Measurements from ENCODE around the gene MAB21L4. TPM values are rescaled to one million over a fixed set of nuclear protein-coding genes. Genes with fewer than 3 reads are reported as not detected.
A peak's percentile ranks its signal among the peaks of the same experiment; 100 is the strongest.

Gene MAB21L4
- total and polyA plus RNA-seq, 2 of the 8 experiments (the other 6 are each of a cell fraction or from before 2014, with no cell fraction given) = 0.11 TPM; not detected in 1

GRCh38 chr2:240858871-240859270, 37.1 kb downstream of the MAB21L4 start:
- no peaks in the 10 kb centered on the region for H4K20me1 ChIP-seq (replicated peaks in 1 of 2; ENCODE audit: control insufficient read depth in 1 of 2, insufficient read depth in 2 of 2, low read length in 2 of 2)
- no peak overlapping the region for H2AK5ac ChIP-seq (ENCODE audit: low read depth, low read length)
- H3K4me3 ChIP-seq (ENCODE audit: extremely low read depth in 1 of 4, insufficient read depth in 2 of 4, low read depth in 3 of 4, low read length in 4 of 4) = no peak overlapping the region
- CTCF ChIA-PET (ENCODE audit: partially characterized antibody) = interaction anchor here (1.1 to 2.6 kb wide), 3 partner anchors 9 to 67 kb away, joined by 3 to 6 read pairs (median 3); no protein-coding TSS in a partner anchor
- H4K91ac ChIP-seq (replicated peaks; ENCODE audit: insufficient read length, low read length) = no peak overlapping the region
- POLR2A ChIA-PET (ENCODE audit: partially characterized antibody) = no interaction called here
- no peak overlapping the region for H2BK15ac ChIP-seq (ENCODE audit: low read length)
- H3K4ac ChIP-seq (replicated peaks; ENCODE audit: insufficient read length, low read depth, low read length) = no peak overlapping the region
- no peak overlapping the region for H3K27ac ChIP-seq (ENCODE audit: low read depth, low read length)
- H3K36me3 ChIP-seq (ENCODE audit: control insufficient read depth in 2 of 4, insufficient read depth in 4 of 4, low read length in 3 of 4) = no peaks in the 10 kb centered on the region
- no peak overlapping the region for H3K9ac ChIP-seq (replicated peaks in 1 of 4; ENCODE audit: extremely low read depth in 1 of 4, low read depth in 3 of 4, low read length in 3 of 4)
- TF ChIP-seq ASH2L (IDR thresholded peaks at IDR 0.05; ENCODE audit: low read length) (no peak), HDAC6 (IDR thresholded peaks at IDR 0.05; ENCODE audit: low read depth, low read length) (no peak), SP4 (IDR thresholded peaks at IDR 0.05; ENCODE audit: low read length) (no peak), TBP (IDR thresholded peaks at IDR 0.05; ENCODE audit: low read depth, low read length) (no peak), FOSL1 (IDR thresholded peaks at IDR 0.05; ENCODE audit: insufficient read depth, low read depth, low read length) (no peak), POLR2A (IDR thresholded peaks at IDR 0.05; ENCODE audit: control extremely low read depth in 1 of 2, low read depth in 2 of 2, low read length in 2 of 2) (no peak), KDM4A (IDR thresholded peaks at IDR 0.05; ENCODE audit: low read depth, low read length, severe bottlenecking) (no peak), KDM5A (IDR thresholded peaks at IDR 0.05; ENCODE audit: low read length) (no peak), NANOG (IDR thresholded peaks at IDR 0.05; ENCODE audit: insufficient read depth, low read depth, low read length, poor library complexity, severe bottlenecking) (no peak)
- TF ChIP-seq, protein P1, sequence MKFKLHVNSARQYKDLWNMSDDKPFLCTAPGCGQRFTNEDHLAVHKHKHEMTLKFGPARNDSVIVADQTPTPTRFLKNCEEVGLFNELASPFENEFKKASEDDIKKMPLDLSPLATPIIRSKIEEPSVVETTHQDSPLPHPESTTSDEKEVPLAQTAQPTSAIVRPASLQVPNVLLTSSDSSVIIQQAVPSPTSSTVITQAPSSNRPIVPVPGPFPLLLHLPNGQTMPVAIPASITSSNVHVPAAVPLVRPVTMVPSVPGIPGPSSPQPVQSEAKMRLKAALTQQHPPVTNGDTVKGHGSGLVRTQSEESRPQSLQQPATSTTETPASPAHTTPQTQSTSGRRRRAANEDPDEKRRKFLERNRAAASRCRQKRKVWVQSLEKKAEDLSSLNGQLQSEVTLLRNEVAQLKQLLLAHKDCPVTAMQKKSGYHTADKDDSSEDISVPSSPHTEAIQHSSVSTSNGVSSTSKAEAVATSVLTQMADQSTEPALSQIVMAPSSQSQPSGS (IDR thresholded peaks at IDR 0.05; ENCODE audit: low read length) = no peak
- H3K18ac ChIP-seq (ENCODE audit: extremely low read depth, low read length) = no peak overlapping the region
- H3K14ac ChIP-seq (ENCODE audit: insufficient read length) = no peak overlapping the region
- H4K8ac ChIP-seq (ENCODE audit: extremely low read depth, insufficient read depth, low read length) = no peak overlapping the region
- H3K56ac ChIP-seq (replicated peaks; ENCODE audit: insufficient read length, low read depth, low read length) = no peak overlapping the region
- H3K4me2 ChIP-seq (ENCODE audit: insufficient read depth in 1 of 2, low read depth in 2 of 2, low read length in 2 of 2) = no peak overlapping the region
- H4K5ac ChIP-seq (ENCODE audit: insufficient read length, low read depth, low read length) = no peak overlapping the region
- WGBS, 2 experiments (ENCODE audit: extremely low coverage in 1 of 2, insufficient coverage in 1 of 2, insufficient read length in 1 of 2, insufficient replicate concordance in 2 of 2, low coverage in 1 of 2, low lambda C conversion rate in 2 of 2, missing lambda C conversion rate in 1 of 2) = 88% methylated on average over 10 of the region's 10 CpGs; no CpG with 5 or more reads in 1 of the 2 experiments
- no peak overlapping the region for H2AFZ ChIP-seq (ENCODE audit: low read length)
- no peak for DNase-seq (ENCODE audit: low read depth in 1 of 2, low spot score in 2 of 2)
- H2BK12ac ChIP-seq (ENCODE audit: low read depth, low read length) = no peak overlapping the region
- H3K9me3 ChIP-seq (ENCODE audit: insufficient read depth in 2 of 2, low read depth in 1 of 2, low read length in 1 of 2) = peaks cover 0 to 7% of the 10 kb centered on the region in 2 experiments; a peak in 1 of 4 replicates
- H3K27me3 ChIP-seq (replicated peaks in 1 of 4; ENCODE audit: control insufficient read depth in 3 of 4, extremely low read depth in 1 of 4, insufficient read depth in 3 of 4, low read length in 3 of 4) = no peaks in the 10 kb centered on the region
- no peaks in the 10 kb centered on the region for H3K23me2 ChIP-seq (ENCODE audit: low read depth, low read length)
- no peak overlapping the region for H3K23ac ChIP-seq (ENCODE audit: insufficient read length)
- H3K4me1 ChIP-seq (replicated peaks in 1 of 4; ENCODE audit: control insufficient read depth in 3 of 4, insufficient read depth in 4 of 4, low read length in 3 of 4) = no peaks in the 10 kb centered on the region
- no peak overlapping the region for H2BK5ac ChIP-seq (ENCODE audit: low read depth, low read length)
- H2BK20ac ChIP-seq (ENCODE audit: low read length) = peak overlapping the region; percentile 13; the same call in 1 of the 2 replicates
- H3K79me1 ChIP-seq (ENCODE audit: low read depth, low read length) = no peaks in the 10 kb centered on the region
- H3K79me2 ChIP-seq (ENCODE audit: control insufficient read depth in 1 of 2, insufficient read depth in 2 of 2, low read length in 2 of 2) = no peaks in the 10 kb centered on the region
- H2BK120ac ChIP-seq (replicated peaks; ENCODE audit: low read depth, low read length) = no peak overlapping the region
- FAIRE-seq = no peak

Data from H1 (cell line).